ENCODE results near the gene TBX3. TPM values are rescaled to one million over a fixed set of nuclear protein-coding genes. Genes with fewer than 3 reads are reported as not detected.
A peak's percentile ranks its signal among the peaks of the same experiment; 100 is the strongest.

TBX3 gene
- total and polyA plus RNA-seq, 4 donors, result 5.8 to 26.8 (median 17.6) TPM

- TF ChIP-seq HNF4A (conservative IDR thresholded peaks at IDR 0.05), result no peak
- TF ChIP-seq GABPA (IDR thresholded peaks at IDR 0.05 in 1 of 2, conservative IDR thresholded peaks at IDR 0.05 in 1 of 2), result no peak
- TF ChIP-seq REST (IDR thresholded peaks at IDR 0.05), result no peak
- TF ChIP-seq RAD21 (IDR thresholded peaks at IDR 0.05), result peak in 1 of 2 donors; percentile 19
- TF ChIP-seq TAF1 (conservative IDR thresholded peaks at IDR 0.05), result no peak
- no peak for TF ChIP-seq NR2F2 (IDR thresholded peaks at IDR 0.05)
- peak; percentile 23 for TF ChIP-seq YY1 (IDR thresholded peaks at IDR 0.05)
- TF ChIP-seq SP1 (IDR thresholded peaks at IDR 0.05), result peak; percentile 19
- no peak for TF ChIP-seq FOXA1 (IDR thresholded peaks at IDR 0.05)
- TF ChIP-seq RXRA (IDR thresholded peaks at IDR 0.05), result peak in 1 of 2 donors; percentile 23
- no peak for TF ChIP-seq JUND (IDR thresholded peaks at IDR 0.05)
- no peak for TF ChIP-seq EGR1 (IDR thresholded peaks at IDR 0.05; ENCODE audit: low read depth in 2 of 2)
- no peak for TF ChIP-seq CTCF (IDR thresholded peaks at IDR 0.05; ENCODE audit: low read depth, low read length, missing input control)
- no peak for TF ChIP-seq MAX (IDR thresholded peaks at IDR 0.05)
- no peak for TF ChIP-seq FOXA2 (IDR thresholded peaks at IDR 0.05)
- TF ChIP-seq ZBTB33 (IDR thresholded peaks at IDR 0.05), result no peak
- no peak for TF ChIP-seq ATF3 (IDR thresholded peaks at IDR 0.05)
- no peak for TF ChIP-seq HNF4G (IDR thresholded peaks at IDR 0.05)
- no peaks in the 10 kb centered on the region for H3K27me3 ChIP-seq (ENCODE audit: control insufficient read depth in 4 of 4, insufficient read depth in 4 of 4, low read length in 3 of 4)
- 35% methylated on average over 41 of the region's 41 CpGs for WGBS
- H3K4me1 ChIP-seq (ENCODE audit: control insufficient read depth in 4 of 4, insufficient read depth in 4 of 4, low read length in 3 of 4), result peaks cover 2 to 13% (median 5%) of the 10 kb centered on the region in 4 donors
- peak overlapping the region; percentile 36 to 55 for H3K27ac ChIP-seq (ENCODE audit: low read depth in 1 of 2, low read length in 2 of 2)
- peak overlapping the region in 1 of 2 donors; percentile 62 for H3K9ac ChIP-seq (ENCODE audit: low read depth in 1 of 2, low read length in 2 of 2)
- H3K36me3 ChIP-seq (ENCODE audit: control insufficient read depth in 4 of 4, insufficient read depth in 3 of 4, low read depth in 1 of 4, low read length in 3 of 4), result no peaks in the 10 kb centered on the region
- peak overlapping the region in 1 of 3 donors; percentile 18 for H3K4me3 ChIP-seq (ENCODE audit: low read depth in 1 of 3, low read length in 3 of 3)
- H3K9me3 ChIP-seq (ENCODE audit: control insufficient read depth in 4 of 4, low read length in 3 of 4), result no peaks in the 10 kb centered on the region
- no peak for DNase-seq (ENCODE audit: low spot score)
These were observed 3.0 kb upstream of the TBX3 start for GRCh38 chr12:114686773-114687500.

Measured in liver (tissue), 9 donors.